ENCODE data around the gene HSD17B1. TPM values are rescaled to one million over a fixed set of nuclear protein-coding genes. Genes with fewer than 3 reads are reported as not detected.
A peak's percentile ranks its signal among the peaks of the same experiment; 100 is the strongest.

HSD17B1 gene
- total RNA-seq, 1 experiment from 2014 or later: 1.5 TPM

GRCh38 chr17:42537826-42538451 is 14.8 kb upstream of the HSD17B1 start:
- no peaks in the 10 kb centered on the region for H4K20me1 ChIP-seq (ENCODE audit: control insufficient read depth, insufficient read depth, insufficient read length)
- no peak overlapping the region for H2BK120ac ChIP-seq (ENCODE audit: low read depth, low read length, poor library complexity, severe bottlenecking)
- H3K27me3 ChIP-seq (ENCODE audit: insufficient read depth, low read length): no peaks in the 10 kb centered on the region
- H3K36me3 Mint-ChIP-seq (ENCODE audit: insufficient read depth in 1 of 3, low read depth in 3 of 3): peaks cover 0 to 27% (median 19%) of the 10 kb centered on the region in 3 experiments; a peak in 6 of 7 replicates
- no peak overlapping the region for H3K23ac ChIP-seq (ENCODE audit: insufficient read length, low read depth, low read length)
- peak overlapping the region in 2 of 3 experiments; percentile 15 to 49; a peak in 1 of 7 replicates for H3K27ac Mint-ChIP-seq
- peaks cover 13% of the 10 kb centered on the region for H3K27me3 Mint-ChIP-seq (ENCODE audit: low read depth)
- H3K4me3 Mint-ChIP-seq: peak overlapping the region; percentile 28 to 40; a peak in 3 of 5 replicates
- H3T11ph ChIP-seq (ENCODE audit: low read length): no peak overlapping the region
- no peak for TF ChIP-seq CTCF (conservative IDR thresholded peaks at IDR 0.05)
- H3K56ac ChIP-seq (ENCODE audit: insufficient read length, low read depth, low read length): no peak overlapping the region
- H2BK20ac ChIP-seq (ENCODE audit: low read depth, low read length, poor library complexity, severe bottlenecking): no peak overlapping the region
- H2BK12ac ChIP-seq (ENCODE audit: insufficient read length, low read depth, low read length): peak overlapping the region; percentile 94
- H4K91ac ChIP-seq (ENCODE audit: insufficient read length, low read depth, low read length): no peak overlapping the region
- H3K9me3 ChIP-seq (ENCODE audit: control insufficient read depth, low read depth, low read length): no peaks in the 10 kb centered on the region
- H3K9ac ChIP-seq (ENCODE audit: extremely low read depth, insufficient read length, low read length): no peak overlapping the region
- peaks cover 5% of the 10 kb centered on the region for H3K23me2 ChIP-seq (ENCODE audit: insufficient read length, low read depth, low read length, poor library complexity, severe bottlenecking)
- H3K27ac ChIP-seq (ENCODE audit: insufficient read length, low read depth, low read length): no peak overlapping the region
- H3K4me1 Mint-ChIP-seq: peaks cover 11 to 19% of the 10 kb centered on the region in 2 experiments
- H2BK15ac ChIP-seq (ENCODE audit: low read depth, low read length): no peak overlapping the region
- H2AK5ac ChIP-seq (ENCODE audit: insufficient read length, low read length): no peak overlapping the region
- H3K14ac ChIP-seq (ENCODE audit: insufficient read depth, low read length): no peak overlapping the region
- no CpG with 5 or more reads among the region's 5 CpGs for WGBS (ENCODE audit: extremely low coverage, insufficient read length, low lambda C conversion rate)
- H3K4ac ChIP-seq (ENCODE audit: low read depth, low read length): no peak overlapping the region
- H3K79me2 ChIP-seq (ENCODE audit: insufficient read depth, low read length): no peaks in the 10 kb centered on the region
- H3K9me3 Mint-ChIP-seq: no peaks in the 10 kb centered on the region
- no peak overlapping the region for H2BK5ac ChIP-seq (ENCODE audit: insufficient read length, low read length)
- no peak overlapping the region for H4K8ac ChIP-seq (replicated peaks; ENCODE audit: insufficient read length, low read depth, low read length)
- H3K79me1 ChIP-seq (ENCODE audit: insufficient read depth, low read depth, low read length, poor library complexity, severe bottlenecking): no peaks in the 10 kb centered on the region
- H3K18ac ChIP-seq (ENCODE audit: insufficient read length, low read depth, low read length): no peak overlapping the region
- no peak for DNase-seq
- no peak overlapping the region for H3K4me2 ChIP-seq (ENCODE audit: insufficient read depth, insufficient read length, low read length)
- H3K4me1 ChIP-seq (ENCODE audit: insufficient read depth, low read length): no peaks in the 10 kb centered on the region; the same call in 1 of the 2 replicates
- H4K5ac ChIP-seq (ENCODE audit: insufficient read length, low read depth, low read length): no peak overlapping the region
- no peak overlapping the region for H2AFZ ChIP-seq (ENCODE audit: low read length)
